ENCODE data around the gene ALS2.

GRCh38 chr2:201674794-201675193 is 105.9 kb downstream of the ALS2 start:
- TF ChIP-seq EZH2 (IDR thresholded peaks at IDR 0.05; ENCODE audit: borderline replicate concordance) (no peak), CTCF (IDR thresholded peaks at IDR 0.05; ENCODE audit: poor library complexity) (no peak)
